ENCODE data around the gene CRACR2A. TPM values are rescaled to one million over a fixed set of nuclear protein-coding genes. Genes with fewer than 3 reads are reported as not detected.
A peak's percentile ranks its signal among the peaks of the same experiment; 100 is the strongest.

CRACR2A gene
- total and polyA plus RNA-seq, 9 of the 15 experiments (the other 6 are each of a cell fraction or from before 2014, with no cell fraction given): 2.1 to 15.1 (median 10.4) TPM

DNA sequence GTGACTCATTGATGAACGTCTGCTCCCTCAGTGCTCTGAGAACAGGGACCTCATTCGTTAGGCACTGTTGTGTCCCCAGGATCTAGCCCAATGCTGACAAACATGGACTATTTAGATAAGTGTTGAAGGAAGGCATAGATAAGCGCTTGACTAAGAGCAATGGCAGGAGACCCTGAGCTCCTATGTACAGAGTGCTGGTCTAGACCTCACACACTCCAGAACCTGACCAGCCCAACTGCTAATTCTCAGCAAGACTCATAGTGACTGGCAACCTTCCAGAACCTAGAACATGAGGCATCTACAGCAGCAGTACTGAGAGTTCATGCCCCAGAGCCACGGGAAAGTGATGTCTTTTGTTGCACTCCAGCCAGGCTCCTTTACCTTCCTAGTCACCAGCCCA is 69.2 kb downstream of the CRACR2A start (continued):
- TF ChIP-seq, protein P1, sequence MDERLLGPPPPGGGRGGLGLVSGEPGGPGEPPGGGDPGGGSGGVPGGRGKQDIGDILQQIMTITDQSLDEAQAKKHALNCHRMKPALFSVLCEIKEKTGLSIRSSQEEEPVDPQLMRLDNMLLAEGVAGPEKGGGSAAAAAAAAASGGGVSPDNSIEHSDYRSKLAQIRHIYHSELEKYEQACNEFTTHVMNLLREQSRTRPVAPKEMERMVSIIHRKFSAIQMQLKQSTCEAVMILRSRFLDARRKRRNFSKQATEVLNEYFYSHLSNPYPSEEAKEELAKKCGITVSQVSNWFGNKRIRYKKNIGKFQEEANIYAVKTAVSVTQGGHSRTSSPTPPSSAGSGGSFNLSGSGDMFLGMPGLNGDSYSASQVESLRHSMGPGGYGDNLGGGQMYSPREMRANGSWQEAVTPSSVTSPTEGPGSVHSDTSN (CRISPR knock-in tag; IDR thresholded peaks at IDR 0.05; ENCODE audit: low read depth): no peak
- TF ChIP-seq, protein P1 (tag; conservative IDR thresholded peaks at IDR 0.05; ENCODE audit: low read depth): 0 out of 2 replicates have a peak, but pooled peaks have one; percentile 29
- TF ChIP-seq TAL1 (IDR thresholded peaks at IDR 0.05) (peak; percentile 68), MAFF (IDR thresholded peaks at IDR 0.05; ENCODE audit: low read length) (no peak), MAZ (CRISPR knock-in tag; conservative IDR thresholded peaks at IDR 0.05 in 1 of 2, IDR thresholded peaks at IDR 0.05 in 1 of 2) (no peak), EHMT2 (IDR thresholded peaks at IDR 0.05) (peak; percentile 41; the same call in 1 of the 2 replicates), ZNF75A (CRISPR knock-in tag; IDR thresholded peaks at IDR 0.05) (no peak)

DNA sequence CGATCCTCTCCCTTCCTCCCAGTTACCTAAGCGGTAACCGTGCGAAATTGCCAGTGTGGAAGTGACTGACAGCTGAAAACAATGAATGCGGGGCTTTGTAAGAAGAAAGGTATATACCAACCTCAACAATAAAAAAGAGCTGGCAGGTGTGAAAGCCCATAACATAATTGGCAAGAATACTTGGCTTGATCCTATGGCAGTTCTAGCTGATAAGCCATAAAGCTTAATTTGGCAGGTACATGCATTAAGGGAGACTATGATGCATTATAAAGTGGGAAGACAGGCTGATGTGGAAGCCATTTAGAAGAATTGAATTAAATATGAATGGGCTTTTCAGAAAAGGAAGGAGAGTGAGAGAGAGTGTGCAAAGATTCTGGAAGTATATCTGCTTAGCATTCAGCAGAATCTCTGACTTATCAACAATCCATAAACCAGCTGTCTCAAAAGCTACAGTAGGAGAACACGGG is 71.3 kb downstream of the CRACR2A start:
- BruUV-seq (replicated peaks): no TSS peak
- POLR2A ChIA-PET: no interaction called here
- CTCF ChIA-PET (ENCODE audit: low intra/inter-chr PET ratio): no interaction called here
- H3K9ac ChIP-seq (ENCODE audit: insufficient read depth in 1 of 2, low read depth in 2 of 2, low read length in 2 of 2): no peak overlapping the region
- peaks cover 41% of the 10 kb centered on the region; the same call in 1 of the 3 replicates for H3K36me3 ChIP-seq (ENCODE audit: control insufficient read depth, insufficient read depth, low read length)
- H3K27ac ChIP-seq (ENCODE audit: extremely low read depth, low read depth, low read length): no peak overlapping the region
- WGBS (ENCODE audit: insufficient coverage, low coverage, missing lambda C conversion rate): 93% methylated on average over 6 of the region's 6 CpGs
- peaks cover 6% of the 10 kb centered on the region; the same call in 1 of the 2 replicates for H4K20me1 ChIP-seq (replicated peaks; ENCODE audit: control insufficient read depth, insufficient read depth, low read length)
- H2AFZ ChIP-seq (ENCODE audit: low read depth, low read length): no peak overlapping the region
- H3K9me3 ChIP-seq (replicated peaks; ENCODE audit: control insufficient read depth, insufficient read depth, low read depth, low read length): no peaks in the 10 kb centered on the region
- no peaks in the 10 kb centered on the region for H3K27me3 ChIP-seq (ENCODE audit: control insufficient read depth in 2 of 2, insufficient read depth in 2 of 2, low read length in 2 of 2)
- ATAC-seq (no peak), DNase-seq (ENCODE audit: extremely low read depth in 1 of 4, low spot score in 3 of 4) (no peak), FAIRE-seq (no peak)
- H3K4me1 ChIP-seq (replicated peaks in 1 of 2; ENCODE audit: control insufficient read depth in 2 of 2, insufficient read depth in 2 of 2, low read length in 2 of 2): peaks cover 8 to 20% of the 10 kb centered on the region in 2 experiments; a peak in 3 of 5 replicates
- H3K9me1 ChIP-seq (ENCODE audit: control insufficient read depth, insufficient read depth, low read length): peaks cover 2% of the 10 kb centered on the region
- no peak overlapping the region for H3K4me3 ChIP-seq
- in situ Hi-C loops (cut with MboI): no loop called here
- intact Hi-C loops (cut with micrococcal nuclease): no loop called here
- H3K4me2 ChIP-seq (ENCODE audit: insufficient read depth, low read length): no peak overlapping the region
- no peaks in the 10 kb centered on the region for H3K79me2 ChIP-seq (ENCODE audit: control insufficient read depth, insufficient read depth, low read length)
- TF ChIP-seq, protein P2, sequence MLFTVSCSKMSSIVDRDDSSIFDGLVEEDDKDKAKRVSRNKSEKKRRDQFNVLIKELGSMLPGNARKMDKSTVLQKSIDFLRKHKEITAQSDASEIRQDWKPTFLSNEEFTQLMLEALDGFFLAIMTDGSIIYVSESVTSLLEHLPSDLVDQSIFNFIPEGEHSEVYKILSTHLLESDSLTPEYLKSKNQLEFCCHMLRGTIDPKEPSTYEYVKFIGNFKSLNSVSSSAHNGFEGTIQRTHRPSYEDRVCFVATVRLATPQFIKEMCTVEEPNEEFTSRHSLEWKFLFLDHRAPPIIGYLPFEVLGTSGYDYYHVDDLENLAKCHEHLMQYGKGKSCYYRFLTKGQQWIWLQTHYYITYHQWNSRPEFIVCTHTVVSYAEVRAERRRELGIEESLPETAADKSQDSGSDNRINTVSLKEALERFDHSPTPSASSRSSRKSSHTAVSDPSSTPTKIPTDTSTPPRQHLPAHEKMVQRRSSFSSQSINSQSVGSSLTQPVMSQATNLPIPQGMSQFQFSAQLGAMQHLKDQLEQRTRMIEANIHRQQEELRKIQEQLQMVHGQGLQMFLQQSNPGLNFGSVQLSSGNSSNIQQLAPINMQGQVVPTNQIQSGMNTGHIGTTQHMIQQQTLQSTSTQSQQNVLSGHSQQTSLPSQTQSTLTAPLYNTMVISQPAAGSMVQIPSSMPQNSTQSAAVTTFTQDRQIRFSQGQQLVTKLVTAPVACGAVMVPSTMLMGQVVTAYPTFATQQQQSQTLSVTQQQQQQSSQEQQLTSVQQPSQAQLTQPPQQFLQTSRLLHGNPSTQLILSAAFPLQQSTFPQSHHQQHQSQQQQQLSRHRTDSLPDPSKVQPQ (CRISPR knock-in tag; IDR thresholded peaks at IDR 0.05; ENCODE audit: borderline replicate concordance): no peak
- TF ChIP-seq, protein P3, sequence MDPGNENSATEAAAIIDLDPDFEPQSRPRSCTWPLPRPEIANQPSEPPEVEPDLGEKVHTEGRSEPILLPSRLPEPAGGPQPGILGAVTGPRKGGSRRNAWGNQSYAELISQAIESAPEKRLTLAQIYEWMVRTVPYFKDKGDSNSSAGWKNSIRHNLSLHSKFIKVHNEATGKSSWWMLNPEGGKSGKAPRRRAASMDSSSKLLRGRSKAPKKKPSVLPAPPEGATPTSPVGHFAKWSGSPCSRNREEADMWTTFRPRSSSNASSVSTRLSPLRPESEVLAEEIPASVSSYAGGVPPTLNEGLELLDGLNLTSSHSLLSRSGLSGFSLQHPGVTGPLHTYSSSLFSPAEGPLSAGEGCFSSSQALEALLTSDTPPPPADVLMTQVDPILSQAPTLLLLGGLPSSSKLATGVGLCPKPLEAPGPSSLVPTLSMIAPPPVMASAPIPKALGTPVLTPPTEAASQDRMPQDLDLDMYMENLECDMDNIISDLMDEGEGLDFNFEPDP (CRISPR knock-in tag; IDR thresholded peaks at IDR 0.05): no peak
- TF ChIP-seq HNRNPK (IDR thresholded peaks at IDR 0.05; ENCODE audit: low read depth, low read length, poor library complexity, severe bottlenecking): no peak
- TF ChIP-seq, protein P4, sequence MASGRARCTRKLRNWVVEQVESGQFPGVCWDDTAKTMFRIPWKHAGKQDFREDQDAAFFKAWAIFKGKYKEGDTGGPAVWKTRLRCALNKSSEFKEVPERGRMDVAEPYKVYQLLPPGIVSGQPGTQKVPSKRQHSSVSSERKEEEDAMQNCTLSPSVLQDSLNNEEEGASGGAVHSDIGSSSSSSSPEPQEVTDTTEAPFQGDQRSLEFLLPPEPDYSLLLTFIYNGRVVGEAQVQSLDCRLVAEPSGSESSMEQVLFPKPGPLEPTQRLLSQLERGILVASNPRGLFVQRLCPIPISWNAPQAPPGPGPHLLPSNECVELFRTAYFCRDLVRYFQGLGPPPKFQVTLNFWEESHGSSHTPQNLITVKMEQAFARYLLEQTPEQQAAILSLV (tag; IDR thresholded peaks at IDR 0.05): no peak

Data from K562 (cell line).